Loucy (cell line): ENCODE results near the gene RALGPS1.

Experiments used
- H2AFZ ChIP-seq: fragments of 200-600 bp; sonication (generic); 2 replicates; pipeline ENCODE4 v1.6.0; 2016; ENCODE audit warnings: antibody characterized with exemption, mild to moderate bottlenecking, low read length, moderate library complexity
- H3F3A ChIP-seq: fragments of 200-600 bp; 2 replicates; pipeline ENCODE4 v1.6.0; 2016; ENCODE audit warnings: antibody characterized with exemption, low read depth, mild to moderate bottlenecking
- H3K27me3 ChIP-seq: fragments of 200-600 bp; sonication (generic); 2 replicates; pipeline ENCODE4 v1.6.1; 2014; ENCODE audit warnings: low read length, mild to moderate bottlenecking; ENCODE audit not compliant: insufficient read depth, poor library complexity, severe bottlenecking
- H3K36me3 ChIP-seq: fragments of 200-600 bp; sonication (generic); 2 replicates; pipeline ENCODE4 v1.6.1; 2016; ENCODE audit warnings: low read length; ENCODE audit not compliant: insufficient read depth
- H3K4me1 ChIP-seq: fragments of 200-600 bp; sonication (generic); 2 replicates; pipeline ENCODE4 v1.5.1; 2014; ENCODE audit warnings: low read length, mild to moderate bottlenecking; ENCODE audit not compliant: insufficient read depth, poor library complexity, severe bottlenecking
- H3K4me2 ChIP-seq: fragments of 200-600 bp; sonication (generic); 2 replicates; pipeline ENCODE4 v1.6.0; 2014; ENCODE audit warnings: antibody characterized with exemption, low read length, low read depth, mild to moderate bottlenecking; ENCODE audit not compliant: poor library complexity, severe bottlenecking
- H3K4me3 ChIP-seq: fragments of 200-600 bp; sonication (generic); 2 replicates; pipeline ENCODE4 v1.5.1; 2014; ENCODE audit warnings: low read length, mild to moderate bottlenecking, mixed read lengths; ENCODE audit not compliant: poor library complexity, severe bottlenecking
- H3K79me2 ChIP-seq: fragments of 200-600 bp; sonication (generic); 2 replicates; pipeline ENCODE4 v1.6.1; 2014; ENCODE audit warnings: low read length; ENCODE audit not compliant: insufficient read depth
- H3K9ac ChIP-seq: fragments of 200-600 bp; sonication (generic); 2 replicates; pipeline ENCODE4 v1.6.0; 2014; ENCODE audit warnings: mild to moderate bottlenecking, low read depth, low read length, moderate library complexity; ENCODE audit not compliant: poor library complexity, severe bottlenecking
- H3K9me2 ChIP-seq: fragments of 200-600 bp; sonication (generic); replicated peaks from 2 replicates; pipeline ENCODE4 v1.6.1; 2016; ENCODE audit warnings: low read depth, low read length, mixed read lengths
- H3K9me3 ChIP-seq: fragments of 200-600 bp; sonication (generic); 2 replicates; pipeline ENCODE4 v1.6.1; 2014; ENCODE audit warnings: mild to moderate bottlenecking, antibody characterized with exemption, low read length, low read depth; ENCODE audit not compliant: insufficient read depth
- H4K20me1 ChIP-seq: fragments of 200-600 bp; sonication (generic); 2 replicates; pipeline ENCODE4 v1.6.0; 2014; ENCODE audit warnings: antibody characterized with exemption, low read length, mild to moderate bottlenecking; ENCODE audit not compliant: insufficient read depth, poor library complexity, severe bottlenecking
- EZH2phosphoT487 ChIP-seq: fragments of 200-600 bp; IDR thresholded peaks from 2 replicates; pipeline ENCODE4 v1.6.1; 2018; ENCODE audit warnings: antibody characterized with exemption, mild to moderate bottlenecking, moderate library complexity, borderline replicate concordance
- TF ChIP-seq, protein P1 (sequence below): fragments of 200-600 bp; sonication (generic); conservative IDR thresholded peaks from 2 replicates; pipeline ENCODE4 v1.5.1; 2014; ENCODE audit warnings: mild to moderate bottlenecking, antibody characterized with exemption, low read length

The RALGPS1 gene

DNA sequence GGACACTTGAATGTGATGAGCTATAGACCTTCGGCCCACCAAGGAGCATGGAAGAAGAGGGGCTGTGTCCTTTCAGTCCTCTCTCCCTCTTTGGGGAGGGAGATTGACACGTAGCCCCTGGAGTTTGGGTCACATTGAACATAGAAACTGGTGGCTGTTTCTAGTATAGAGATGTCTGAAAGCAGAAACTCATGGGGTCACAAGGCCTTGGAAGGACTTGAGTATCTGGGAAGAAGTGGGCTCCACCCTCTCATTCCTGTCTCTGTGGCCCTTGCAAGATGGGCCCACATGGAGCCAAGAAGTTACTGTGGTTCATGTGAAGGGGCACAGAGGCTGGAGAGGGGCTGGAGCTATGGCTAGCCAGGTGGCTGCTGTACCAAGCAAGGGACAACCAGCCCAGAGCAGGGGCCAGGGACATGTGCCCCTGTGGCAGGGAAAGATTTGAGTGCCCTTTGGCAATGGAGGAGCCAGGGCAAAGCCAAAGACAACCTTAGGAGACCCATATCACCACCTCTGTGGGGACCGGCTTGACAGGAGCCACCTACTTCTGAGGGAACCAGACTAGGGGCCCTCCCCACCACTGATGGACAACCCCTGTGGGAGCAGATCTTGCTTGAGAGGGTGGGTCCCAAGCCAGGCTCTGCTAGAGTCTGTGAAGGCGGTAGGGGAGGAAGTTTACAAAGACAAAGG is 220.6 kb downstream of the RALGPS1 start:
- no peak overlapping the region for H3K4me2 ChIP-seq
- TF ChIP-seq, protein P1, sequence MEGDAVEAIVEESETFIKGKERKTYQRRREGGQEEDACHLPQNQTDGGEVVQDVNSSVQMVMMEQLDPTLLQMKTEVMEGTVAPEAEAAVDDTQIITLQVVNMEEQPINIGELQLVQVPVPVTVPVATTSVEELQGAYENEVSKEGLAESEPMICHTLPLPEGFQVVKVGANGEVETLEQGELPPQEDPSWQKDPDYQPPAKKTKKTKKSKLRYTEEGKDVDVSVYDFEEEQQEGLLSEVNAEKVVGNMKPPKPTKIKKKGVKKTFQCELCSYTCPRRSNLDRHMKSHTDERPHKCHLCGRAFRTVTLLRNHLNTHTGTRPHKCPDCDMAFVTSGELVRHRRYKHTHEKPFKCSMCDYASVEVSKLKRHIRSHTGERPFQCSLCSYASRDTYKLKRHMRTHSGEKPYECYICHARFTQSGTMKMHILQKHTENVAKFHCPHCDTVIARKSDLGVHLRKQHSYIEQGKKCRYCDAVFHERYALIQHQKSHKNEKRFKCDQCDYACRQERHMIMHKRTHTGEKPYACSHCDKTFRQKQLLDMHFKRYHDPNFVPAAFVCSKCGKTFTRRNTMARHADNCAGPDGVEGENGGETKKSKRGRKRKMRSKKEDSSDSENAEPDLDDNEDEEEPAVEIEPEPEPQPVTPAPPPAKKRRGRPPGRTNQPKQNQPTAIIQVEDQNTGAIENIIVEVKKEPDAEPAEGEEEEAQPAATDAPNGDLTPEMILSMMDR = no peak
- no peak for TF ChIP-seq EZH2phosphoT487
- H3K4me1 ChIP-seq = no peaks in the 10 kb centered on the region
- H3K79me2 ChIP-seq = no peaks in the 10 kb centered on the region
- H3K9ac ChIP-seq = no peak overlapping the region
- no peaks in the 10 kb centered on the region for H3K9me2 ChIP-seq
- no peaks in the 10 kb centered on the region for H4K20me1 ChIP-seq
- H3K36me3 ChIP-seq = no peaks in the 10 kb centered on the region
- H3K27me3 ChIP-seq = no peaks in the 10 kb centered on the region
- no peak overlapping the region for H3K4me3 ChIP-seq
- no peaks in the 10 kb centered on the region for H3F3A ChIP-seq
- no peaks in the 10 kb centered on the region for H3K9me3 ChIP-seq
- no peak overlapping the region for H2AFZ ChIP-seq

DNA sequence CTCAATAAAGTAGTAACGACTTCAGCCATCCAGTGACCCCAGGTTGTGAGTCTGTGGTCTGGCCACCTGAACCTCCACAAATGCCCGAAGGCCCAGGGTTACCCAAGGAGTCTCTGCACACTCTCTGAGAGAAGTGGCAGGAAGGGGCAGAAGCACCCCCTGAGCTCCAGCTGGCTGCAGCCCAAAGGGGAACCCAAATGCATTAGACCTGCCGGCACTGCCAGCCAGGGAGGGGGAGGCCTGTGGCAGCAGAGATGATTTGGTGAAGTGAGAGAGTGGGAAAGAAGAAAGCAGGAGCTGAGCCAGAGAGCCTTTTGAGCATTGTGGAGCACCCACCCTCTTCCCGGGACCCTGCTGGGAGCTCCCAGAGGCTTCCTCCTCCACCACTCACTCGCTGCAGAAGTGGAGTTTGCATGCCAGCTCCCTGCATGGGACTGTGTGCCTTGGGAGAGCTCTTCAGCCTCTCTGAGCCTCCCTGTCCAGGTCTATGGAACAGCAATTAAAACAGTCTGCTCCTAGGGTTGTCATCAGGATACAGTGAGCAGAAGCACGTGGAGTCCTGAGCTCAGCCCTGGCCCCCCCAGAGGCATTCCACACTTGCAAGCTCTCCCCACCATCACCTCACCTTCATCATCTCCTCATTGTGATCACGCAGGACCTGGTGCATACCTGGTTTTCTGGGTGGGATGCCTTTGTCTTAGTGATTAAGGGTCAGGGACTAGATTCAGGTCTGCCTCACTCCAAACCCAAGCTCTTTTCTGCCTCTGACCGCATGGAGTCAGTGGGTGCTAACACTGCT is 221.7 kb downstream of the RALGPS1 start:
- no peaks in the 10 kb centered on the region for H3K79me2 ChIP-seq
- H3F3A ChIP-seq = no peaks in the 10 kb centered on the region
- no peak overlapping the region for H3K4me3 ChIP-seq
- H3K9ac ChIP-seq = no peak overlapping the region
- H3K27me3 ChIP-seq = no peaks in the 10 kb centered on the region
- no peaks in the 10 kb centered on the region for H3K9me2 ChIP-seq
- no peaks in the 10 kb centered on the region for H3K9me3 ChIP-seq
- no peaks in the 10 kb centered on the region for H3K36me3 ChIP-seq
- H3K4me1 ChIP-seq = no peaks in the 10 kb centered on the region
- H3K4me2 ChIP-seq = no peak overlapping the region
- H2AFZ ChIP-seq = no peak overlapping the region
- TF ChIP-seq EZH2phosphoT487 = no peak
- TF ChIP-seq, protein P1 = no peak
- H4K20me1 ChIP-seq = no peaks in the 10 kb centered on the region

DNA sequence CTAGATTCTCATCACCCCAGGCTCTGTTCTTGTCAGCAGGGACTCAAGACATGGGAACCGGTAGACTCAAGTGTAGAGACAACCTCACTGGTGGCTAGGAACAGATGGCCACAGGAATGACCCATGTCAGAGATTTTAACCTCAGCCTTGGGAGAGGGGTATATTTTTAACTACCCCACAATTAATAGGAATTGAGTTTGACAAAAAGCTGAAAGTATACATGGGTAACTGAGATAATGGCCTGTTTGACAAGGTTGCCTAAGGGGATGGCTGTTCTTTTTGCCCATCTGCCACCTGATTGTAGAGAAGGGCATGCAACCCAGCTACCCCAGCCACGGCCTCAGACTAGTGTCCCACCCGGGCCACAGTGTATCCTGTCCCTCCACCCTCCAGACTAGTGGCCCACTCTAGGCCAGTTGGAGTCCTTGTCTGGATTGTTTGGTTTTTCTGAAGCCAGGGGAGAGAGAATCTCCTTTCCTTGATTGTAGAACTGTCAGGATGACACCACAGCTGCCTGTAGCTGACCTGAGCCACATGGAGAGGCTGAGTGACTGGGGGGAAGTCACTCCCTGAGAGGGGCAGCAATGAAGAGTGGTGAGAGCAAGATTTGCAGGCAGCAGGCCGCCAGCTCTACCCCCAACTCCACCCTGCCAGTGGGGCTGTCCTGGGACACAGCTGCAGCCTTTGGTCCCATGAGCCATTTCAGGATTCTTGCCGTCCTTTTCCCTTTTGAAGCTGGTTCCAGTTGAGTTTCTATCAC is 222.5 kb downstream of the RALGPS1 start:
- no peaks in the 10 kb centered on the region for H3K36me3 ChIP-seq
- no peaks in the 10 kb centered on the region for H3K79me2 ChIP-seq
- no peak overlapping the region for H3K9ac ChIP-seq
- no peaks in the 10 kb centered on the region for H3K9me2 ChIP-seq
- no peaks in the 10 kb centered on the region for H3K27me3 ChIP-seq
- H3K4me2 ChIP-seq = no peak overlapping the region
- no peaks in the 10 kb centered on the region for H3K4me1 ChIP-seq
- no peaks in the 10 kb centered on the region for H3K9me3 ChIP-seq
- no peaks in the 10 kb centered on the region for H4K20me1 ChIP-seq
- H2AFZ ChIP-seq = no peak overlapping the region
- no peak overlapping the region for H3K4me3 ChIP-seq
- no peaks in the 10 kb centered on the region for H3F3A ChIP-seq
- TF ChIP-seq EZH2phosphoT487 = no peak
- TF ChIP-seq, protein P1 = no peak
